GM23248 (cell line): ENCODE data around the gene ZGLP1.

Source experiments
- EZH2 ChIP-seq: fragments of 200-600 bp; sonication (generic); IDR thresholded peaks from 2 replicates; pipeline ENCODE4 v1.6.1; 2018; ENCODE audit warnings: antibody characterized with exemption, mild to moderate bottlenecking; ENCODE audit not compliant: insufficient read depth, poor library complexity, severe bottlenecking
- EZH2phosphoT487 ChIP-seq: fragments of 200-600 bp; sonication (generic); IDR thresholded peaks from 2 replicates; pipeline ENCODE4 v1.6.1; 2018; ENCODE audit warnings: antibody characterized with exemption, moderate library complexity, mild to moderate bottlenecking, low read depth; ENCODE audit not compliant: insufficient read depth

DNA sequence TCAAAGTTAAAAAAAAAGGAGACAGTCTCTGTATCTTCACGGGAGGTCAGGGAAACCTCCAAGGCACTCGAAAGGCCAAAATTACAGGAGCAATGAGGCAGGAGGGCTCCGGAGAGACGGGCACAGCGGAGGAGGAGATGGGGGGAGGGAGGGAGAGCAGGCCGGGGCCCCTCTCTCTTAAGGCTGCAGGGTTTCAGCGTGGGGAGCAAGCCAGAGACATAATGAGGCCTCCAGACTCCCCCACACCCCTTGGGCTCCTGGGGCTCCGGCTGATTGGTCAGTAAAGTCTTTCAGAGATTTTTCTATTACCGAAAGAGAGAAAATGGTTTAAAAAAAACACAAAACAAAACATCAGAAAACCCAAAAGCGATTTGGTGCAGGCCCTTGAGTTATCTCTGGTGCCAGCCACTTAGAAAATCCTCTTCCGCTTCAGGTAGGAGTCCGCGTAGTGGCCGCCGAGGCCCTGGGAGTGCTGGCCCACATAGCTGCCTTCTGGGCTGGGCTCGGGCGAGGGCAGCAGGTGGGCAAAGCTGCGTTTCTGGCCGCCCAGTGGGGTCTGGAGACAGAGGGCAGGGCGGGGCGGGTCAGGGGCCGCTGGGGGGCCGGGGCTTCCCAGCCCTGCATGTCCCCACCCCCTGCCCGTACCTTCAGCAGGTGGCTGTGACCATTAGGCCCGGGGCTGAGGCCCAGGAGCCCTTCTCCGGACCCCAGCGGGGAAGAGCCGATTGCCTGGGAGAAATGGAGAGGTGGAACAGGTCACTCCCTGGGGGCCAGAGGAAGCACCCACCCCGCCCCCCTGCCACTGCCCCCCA lies 7.6 kb upstream of the ZGLP1 start:
- TF ChIP-seq EZH2 (no peak), EZH2phosphoT487 (no peak)
